ENCODE data around the gene MATN4. TPM values are rescaled to one million over a fixed set of nuclear protein-coding genes. Genes with fewer than 3 reads are reported as not detected.

MATN4 gene
- total and polyA plus RNA-seq, 2 of the 4 experiments (the other 2 are of a cell fraction) = 0.12 TPM; not detected in 1

DNA sequence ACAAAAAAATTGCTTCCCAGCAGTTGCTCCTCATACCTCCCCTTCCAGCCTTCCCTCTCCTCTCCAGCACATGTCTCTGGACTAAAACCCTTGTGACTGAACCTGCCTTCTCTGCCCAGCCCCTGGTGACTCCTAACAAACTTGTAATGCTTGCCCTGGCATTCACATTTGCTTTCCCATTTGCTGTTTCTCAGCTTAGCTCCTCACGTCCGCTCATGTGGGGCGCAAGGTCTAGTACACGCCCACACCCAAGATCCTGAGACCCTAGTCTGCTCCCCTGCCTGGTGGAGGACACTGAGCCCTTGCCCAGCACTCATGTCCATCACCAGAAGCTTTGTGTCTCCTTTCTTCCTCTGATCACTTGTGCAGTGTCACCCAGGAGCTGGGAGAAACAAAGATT lies 19.7 kb downstream of the MATN4 start:
- TF ChIP-seq ELK1 (IDR thresholded peaks at IDR 0.05; ENCODE audit: borderline replicate concordance, low read depth, low read length) = no peak
- TF ChIP-seq RAD21 (IDR thresholded peaks at IDR 0.05; ENCODE audit: low read length) = no peak
- no peak for TF ChIP-seq NFE2L2 (IDR thresholded peaks at IDR 0.05; ENCODE audit: low read depth, low read length)
- TF ChIP-seq MAFK (IDR thresholded peaks at IDR 0.05; ENCODE audit: low read depth, low read length) = no peak
- TF ChIP-seq CEBPB (IDR thresholded peaks at IDR 0.05; ENCODE audit: low read depth, low read length) = no peak
- TF ChIP-seq RCOR1 (IDR thresholded peaks at IDR 0.05; ENCODE audit: insufficient replicate concordance, low read length) = no peak
- TF ChIP-seq POLR2A (IDR thresholded peaks at IDR 0.05; ENCODE audit: low read depth, low read length) = no peak
- no peak for TF ChIP-seq FOS (IDR thresholded peaks at IDR 0.05; ENCODE audit: low read depth, low read length)
- TF ChIP-seq, protein P1, sequence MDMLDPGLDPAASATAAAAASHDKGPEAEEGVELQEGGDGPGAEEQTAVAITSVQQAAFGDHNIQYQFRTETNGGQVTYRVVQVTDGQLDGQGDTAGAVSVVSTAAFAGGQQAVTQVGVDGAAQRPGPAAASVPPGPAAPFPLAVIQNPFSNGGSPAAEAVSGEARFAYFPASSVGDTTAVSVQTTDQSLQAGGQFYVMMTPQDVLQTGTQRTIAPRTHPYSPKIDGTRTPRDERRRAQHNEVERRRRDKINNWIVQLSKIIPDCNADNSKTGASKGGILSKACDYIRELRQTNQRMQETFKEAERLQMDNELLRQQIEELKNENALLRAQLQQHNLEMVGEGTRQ (IDR thresholded peaks at IDR 0.05; ENCODE audit: low read depth, low read length) = no peak
- no peak for TF ChIP-seq RFX5 (IDR thresholded peaks at IDR 0.05; ENCODE audit: low read depth, low read length)
- TF ChIP-seq BHLHE40 (IDR thresholded peaks at IDR 0.05; ENCODE audit: low read depth, low read length) = no peak
- TF ChIP-seq, protein P2, sequence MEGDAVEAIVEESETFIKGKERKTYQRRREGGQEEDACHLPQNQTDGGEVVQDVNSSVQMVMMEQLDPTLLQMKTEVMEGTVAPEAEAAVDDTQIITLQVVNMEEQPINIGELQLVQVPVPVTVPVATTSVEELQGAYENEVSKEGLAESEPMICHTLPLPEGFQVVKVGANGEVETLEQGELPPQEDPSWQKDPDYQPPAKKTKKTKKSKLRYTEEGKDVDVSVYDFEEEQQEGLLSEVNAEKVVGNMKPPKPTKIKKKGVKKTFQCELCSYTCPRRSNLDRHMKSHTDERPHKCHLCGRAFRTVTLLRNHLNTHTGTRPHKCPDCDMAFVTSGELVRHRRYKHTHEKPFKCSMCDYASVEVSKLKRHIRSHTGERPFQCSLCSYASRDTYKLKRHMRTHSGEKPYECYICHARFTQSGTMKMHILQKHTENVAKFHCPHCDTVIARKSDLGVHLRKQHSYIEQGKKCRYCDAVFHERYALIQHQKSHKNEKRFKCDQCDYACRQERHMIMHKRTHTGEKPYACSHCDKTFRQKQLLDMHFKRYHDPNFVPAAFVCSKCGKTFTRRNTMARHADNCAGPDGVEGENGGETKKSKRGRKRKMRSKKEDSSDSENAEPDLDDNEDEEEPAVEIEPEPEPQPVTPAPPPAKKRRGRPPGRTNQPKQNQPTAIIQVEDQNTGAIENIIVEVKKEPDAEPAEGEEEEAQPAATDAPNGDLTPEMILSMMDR (conservative IDR thresholded peaks at IDR 0.05; ENCODE audit: low read depth, low read length) = no peak
- TF ChIP-seq SMC3 (IDR thresholded peaks at IDR 0.05; ENCODE audit: low read depth, low read length) = no peak
- TF ChIP-seq MXI1 (IDR thresholded peaks at IDR 0.05; ENCODE audit: borderline replicate concordance, low read depth, low read length) = no peak
- no peak for TF ChIP-seq MAZ (IDR thresholded peaks at IDR 0.05; ENCODE audit: borderline replicate concordance, low read depth, low read length)
- no peak overlapping the region for H2AK9ac ChIP-seq (replicated peaks; ENCODE audit: low read depth, low read length, poor library complexity)
- no peak overlapping the region for H4K91ac ChIP-seq (ENCODE audit: insufficient read depth, low read depth, low read length)
- no peaks in the 10 kb centered on the region for H3K36me3 ChIP-seq (ENCODE audit: control insufficient read depth, insufficient read depth, low read length)
- H3K18ac ChIP-seq (ENCODE audit: low read depth, low read length) = no peak overlapping the region
- no TSS peak for BruUV-seq (replicated peaks)
- H3K14ac ChIP-seq (replicated peaks; ENCODE audit: low read depth, low read length) = no peak overlapping the region
- ChIA-PET POLR2A (ENCODE audit: unreplicated experiment) (no interaction called here), CTCF (no interaction called here)
- intact Hi-C loops (cut with micrococcal nuclease) (no loop called here), dilution Hi-C loops (cut with HindIII; ENCODE audit: low sequenced_read_pairs, unreplicated experiment) (no loop called here), in situ Hi-C loops (cut with MboI; ENCODE audit: low sequenced_read_pairs) (loop anchor here (10.0 to 25.0 kb wide), 2 partner anchors 176 to 274 kb away; partner anchors contain the start of genes KCNS1, WFDC12 and WFDC5)
- ATAC-seq (ENCODE audit: low read depth) (no peak), DNase-seq (no peak)
- no peak overlapping the region for H2BK20ac ChIP-seq (ENCODE audit: low read depth, low read length)
- H3K56ac ChIP-seq (ENCODE audit: extremely low read depth, insufficient read depth, low read length) = no peak overlapping the region
- no peak overlapping the region for H2AK5ac ChIP-seq (ENCODE audit: low read depth, low read length)
- H3K4me1 ChIP-seq (ENCODE audit: control insufficient read depth, insufficient read depth, low read length) = no peaks in the 10 kb centered on the region
- H3K9me3 ChIP-seq (ENCODE audit: control insufficient read depth, insufficient read depth, low read length) = no peaks in the 10 kb centered on the region
- H3K4me2 ChIP-seq (ENCODE audit: low read depth, low read length) = no peak overlapping the region
- 85% methylated on average over 3 of the region's 4 CpGs; no CpG with 5 or more reads in 1 of the 2 experiments for WGBS, 2 experiments (ENCODE audit: extremely low coverage in 2 of 2, insufficient read length in 1 of 2)
- no peak overlapping the region for H3K23ac ChIP-seq (ENCODE audit: low read depth, low read length)
- no peaks in the 10 kb centered on the region for H3K79me1 ChIP-seq (ENCODE audit: low read depth in 1 of 2, low read length in 2 of 2)
- no peak overlapping the region for H2BK15ac ChIP-seq (ENCODE audit: low read depth, low read length)
- no peak overlapping the region for H2AFZ ChIP-seq (replicated peaks; ENCODE audit: low read length, poor library complexity)
- H2BK5ac ChIP-seq (ENCODE audit: low read depth, low read length, poor library complexity, severe bottlenecking) = no peak overlapping the region
- no peak overlapping the region for H4K8ac ChIP-seq (ENCODE audit: low read depth in 2 of 2, low read length in 2 of 2)
- peaks cover 31% of the 10 kb centered on the region for H3K27me3 ChIP-seq (ENCODE audit: control insufficient read depth, insufficient read depth, low read length)
- no peak overlapping the region for H3K9ac ChIP-seq (ENCODE audit: low read depth, low read length)
- no peak overlapping the region for H3K4ac ChIP-seq (ENCODE audit: low read depth, low read length)
- H4K5ac ChIP-seq (ENCODE audit: low read depth, low read length) = no peak overlapping the region
- H3K27ac ChIP-seq (ENCODE audit: insufficient read depth, low read length) = no peak overlapping the region
- no peak overlapping the region for H2BK120ac ChIP-seq (ENCODE audit: low read depth, low read length)
- no peaks in the 10 kb centered on the region for H3K9me1 ChIP-seq (ENCODE audit: insufficient read depth, low read length)
- no peak overlapping the region for H3K4me3 ChIP-seq (ENCODE audit: insufficient read depth, low read depth, low read length)
- H4K20me1 ChIP-seq (ENCODE audit: insufficient read depth, low read length) = no peaks in the 10 kb centered on the region

Data from IMR-90 (cell line).